Muscle layer of duodenum (tissue), 2 donors: ENCODE results near the gene ADGRE1.
A peak's percentile ranks its signal among the peaks of the same experiment; 100 is the strongest.

ENCODE experiments used
- H3K27ac ChIP-seq: one replicate; pipeline ENCODE4 v1.7.0; 2013; ENCODE audit warnings: mild to moderate bottlenecking, low read length
- H3K27me3 ChIP-seq: one replicate; pipeline ENCODE4 v1.7.0; 2013; ENCODE audit warnings: low read depth, mild to moderate bottlenecking, control low read depth, low read length
- H3K36me3 ChIP-seq, 2 donors: one replicate each; pipeline ENCODE4 v1.7.0; 2013; ENCODE audit warnings: low read length in 2 of 2, control low read depth in 1 of 2, mild to moderate bottlenecking in 1 of 2; ENCODE audit not compliant: insufficient read depth in 2 of 2, control insufficient read depth in 1 of 2
- H3K4me1 ChIP-seq, 2 donors: one replicate each; pipeline ENCODE4 v1.7.0; 2013; ENCODE audit warnings: low read length in 2 of 2, mild to moderate bottlenecking in 2 of 2, control low read depth in 1 of 2, moderate library complexity in 1 of 2; ENCODE audit not compliant: insufficient read depth in 2 of 2, control insufficient read depth in 1 of 2
- H3K4me3 ChIP-seq, 2 donors: one replicate each; pipeline ENCODE4 v1.7.0; 2013; ENCODE audit warnings: low read length in 2 of 2, low read depth in 1 of 2, mild to moderate bottlenecking in 1 of 2
- H3K9me3 ChIP-seq, 2 donors: one replicate each; pipeline ENCODE4 v1.7.0; 2013; ENCODE audit warnings: low read length in 2 of 2, control low read depth in 1 of 2, mild to moderate bottlenecking in 1 of 2; ENCODE audit not compliant: control insufficient read depth in 1 of 2
- donor health status: healthy.

Gene ADGRE1

GRCh38 chr19:6877766-6878165 is 9.6 kb upstream of the ADGRE1 start:
- no peak overlapping the region for H3K4me3 ChIP-seq
- no peaks in the 10 kb centered on the region for H3K36me3 ChIP-seq
- peaks cover 0 to 13% of the 10 kb centered on the region in 2 donors for H3K9me3 ChIP-seq
- no peaks in the 10 kb centered on the region for H3K4me1 ChIP-seq
- no peak overlapping the region for H3K27ac ChIP-seq
- H3K27me3 ChIP-seq, result no peaks in the 10 kb centered on the region

- H3K4me1 ChIP-seq, result no peaks in the 10 kb centered on the region
- no peak overlapping the region for H3K4me3 ChIP-seq
- no peak overlapping the region for H3K27ac ChIP-seq
- H3K27me3 ChIP-seq, result no peaks in the 10 kb centered on the region
- peaks cover 6 to 11% of the 10 kb centered on the region in 2 donors for H3K9me3 ChIP-seq
- no peaks in the 10 kb centered on the region for H3K36me3 ChIP-seq
Measured at GRCh38 chr19:6886277-6886897, 992 bp upstream of the ADGRE1 start.

- H3K36me3 ChIP-seq, result no peaks in the 10 kb centered on the region
- H3K27me3 ChIP-seq, result no peaks in the 10 kb centered on the region
- no peak overlapping the region for H3K4me3 ChIP-seq
- no peak overlapping the region for H3K27ac ChIP-seq
- no peaks in the 10 kb centered on the region for H3K4me1 ChIP-seq
- H3K9me3 ChIP-seq, result peaks cover 6 to 11% of the 10 kb centered on the region in 2 donors
Measured at GRCh38 chr19:6888967-6889366, 1.6 kb downstream of the ADGRE1 start.

GRCh38 chr19:6890401-6890913 is 3.1 kb downstream of the ADGRE1 start:
- no peaks in the 10 kb centered on the region for H3K4me1 ChIP-seq
- H3K9me3 ChIP-seq, result peaks cover 11 to 21% of the 10 kb centered on the region in 2 donors
- H3K4me3 ChIP-seq, result no peak overlapping the region
- H3K27me3 ChIP-seq, result no peaks in the 10 kb centered on the region
- H3K27ac ChIP-seq, result no peak overlapping the region
- H3K36me3 ChIP-seq, result no peaks in the 10 kb centered on the region

GRCh38 chr19:6890938-6891337 is 3.6 kb downstream of the ADGRE1 start:
- Histone ChIP-seq H3K27me3 (no peaks in the 10 kb centered on the region), H3K4me3 (no peak overlapping the region), H3K4me1 (no peaks in the 10 kb centered on the region), H3K27ac (no peak overlapping the region), H3K36me3 (no peaks in the 10 kb centered on the region), H3K9me3 (peaks cover 13 to 25% of the 10 kb centered on the region in 2 donors)

- Histone ChIP-seq H3K27ac (no peak overlapping the region), H3K4me3 (no peak overlapping the region), H3K9me3 (peaks cover 13 to 25% of the 10 kb centered on the region in 2 donors), H3K27me3 (no peaks in the 10 kb centered on the region), H3K36me3 (no peaks in the 10 kb centered on the region), H3K4me1 (no peaks in the 10 kb centered on the region)
Measured at GRCh38 chr19:6891761-6892385, 4.5 kb downstream of the ADGRE1 start.

- Histone ChIP-seq H3K9me3 (peaks cover 7 to 22% of the 10 kb centered on the region in 2 donors), H3K36me3 (no peaks in the 10 kb centered on the region), H3K27me3 (no peaks in the 10 kb centered on the region), H3K27ac (no peak overlapping the region), H3K4me3 (no peak overlapping the region), H3K4me1 (no peaks in the 10 kb centered on the region)
Measured at GRCh38 chr19:6894313-6894712, 6.9 kb downstream of the ADGRE1 start.

- Histone ChIP-seq H3K4me1 (no peaks in the 10 kb centered on the region), H3K27ac (no peak overlapping the region), H3K36me3 (no peaks in the 10 kb centered on the region), H3K9me3 (peaks cover 15 to 29% of the 10 kb centered on the region in 2 donors), H3K27me3 (no peaks in the 10 kb centered on the region), H3K4me3 (no peak overlapping the region)
Measured at GRCh38 chr19:6903446-6903845, 16.1 kb downstream of the ADGRE1 start.

GRCh38 chr19:6906559-6907060 is 19.2 kb downstream of the ADGRE1 start:
- Histone ChIP-seq H3K27ac (no peak overlapping the region), H3K4me1 (no peaks in the 10 kb centered on the region), H3K27me3 (no peaks in the 10 kb centered on the region), H3K9me3 (peaks cover 4 to 17% of the 10 kb centered on the region in 2 donors), H3K36me3 (no peaks in the 10 kb centered on the region), H3K4me3 (peak overlapping the region in 1 of 2 donors; percentile 49)

- Histone ChIP-seq H3K27ac (no peak overlapping the region), H3K27me3 (no peaks in the 10 kb centered on the region), H3K9me3 (peaks cover 7 to 20% of the 10 kb centered on the region in 2 donors), H3K36me3 (no peaks in the 10 kb centered on the region), H3K4me1 (no peaks in the 10 kb centered on the region), H3K4me3 (no peak overlapping the region)
Measured at GRCh38 chr19:6911523-6911922, 24.1 kb downstream of the ADGRE1 start.

GRCh38 chr19:6914321-6914720 is 26.9 kb downstream of the ADGRE1 start:
- H3K27ac ChIP-seq, result no peak overlapping the region
- no peaks in the 10 kb centered on the region for H3K36me3 ChIP-seq
- H3K27me3 ChIP-seq, result no peaks in the 10 kb centered on the region
- no peak overlapping the region for H3K4me3 ChIP-seq
- H3K9me3 ChIP-seq, result peaks cover 3 to 16% of the 10 kb centered on the region in 2 donors
- H3K4me1 ChIP-seq, result no peaks in the 10 kb centered on the region
